VCaP (cell line): ENCODE measurements around the gene IGSF22.

Experiments
- H3K27ac ChIP-seq: fragments of 450-650 bp; 2 replicates; pipeline ENCODE4 v1.5.1; 2017
- CTCF ChIP-seq: fragments of 450-650 bp; conservative IDR thresholded peaks from 2 replicates; pipeline ENCODE4 v1.5.1; 2017; ENCODE audit warnings: mild to moderate bottlenecking, moderate library complexity

The IGSF22 gene

GRCh38 chr11:18723991-18724390, 2.0 kb downstream of the IGSF22 start:
- TF ChIP-seq CTCF: no peak
- H3K27ac ChIP-seq: no peak overlapping the region

- peak; percentile 8; the same call in 1 of the 2 replicates for TF ChIP-seq CTCF
Observed at GRCh38 chr11:18722293-18722637, 3.7 kb downstream of the IGSF22 start.

GRCh38 chr11:18721561-18722292, 4.3 kb downstream of the IGSF22 start:
- peak overlapping the region; percentile 33; the same call in 1 of the 2 replicates for H3K27ac ChIP-seq
- TF ChIP-seq CTCF: peak; percentile 67

More at GRCh38 chr11:18722293-18722637, 3.7 kb downstream of the IGSF22 start:
- no peak overlapping the region for H3K27ac ChIP-seq

- TF ChIP-seq CTCF: no peak
- peak overlapping the region; percentile 33; the same call in 1 of the 2 replicates for H3K27ac ChIP-seq
Observed at GRCh38 chr11:18720808-18721560, 5.0 kb downstream of the IGSF22 start.

GRCh38 chr11:18720091-18720807, 5.7 kb downstream of the IGSF22 start:
- TF ChIP-seq CTCF: no peak
- no peak overlapping the region; the same call in 1 of the 2 replicates for H3K27ac ChIP-seq

GRCh38 chr11:18715476-18715875, 10.5 kb downstream of the IGSF22 start:
- TF ChIP-seq CTCF: no peak
- H3K27ac ChIP-seq: no peak overlapping the region

- TF ChIP-seq CTCF: no peak
- H3K27ac ChIP-seq: no peak overlapping the region
Observed at GRCh38 chr11:18714443-18714780, 11.6 kb downstream of the IGSF22 start.
